Astrocyte (in vitro differentiated cells and primary cell): ENCODE measurements around the gene RAD51B. TPM values are rescaled to one million over a fixed set of nuclear protein-coding genes. Genes with fewer than 3 reads are reported as not detected.

Experiments used
- DNase-seq: peaks from one replicate; pipeline ENCODE4 v3.0.0-alpha.2; 2010; ENCODE audit warnings: low read depth
- FAIRE-seq: peaks from 2 replicates; lab custom pipeline; 2011; peaks lifted over from hg19 to GRCh38; lab: Jason Lieb, UNC
- H2AFZ ChIP-seq: 2 replicates; pipeline ENCODE4 v1.6.0; 2012; ENCODE audit warnings: low read depth, low read length, inconsistent platforms
- H3K27ac ChIP-seq: 2 replicates; pipeline ENCODE4 v1.5.1; 2011; ENCODE audit warnings: low read depth, low read length, inconsistent platforms
- H3K27me3 ChIP-seq: 2 replicates; pipeline ENCODE4 v1.6.0; 2011; ENCODE audit warnings: low read length, inconsistent platforms; ENCODE audit not compliant: insufficient read depth
- H3K36me3 ChIP-seq: 2 replicates; pipeline ENCODE4 v1.5.1; 2011; ENCODE audit warnings: low read length, inconsistent platforms; ENCODE audit not compliant: insufficient read depth
- H3K4me1 ChIP-seq: 2 replicates; pipeline ENCODE4 v1.5.1; 2011; ENCODE audit warnings: low read length, inconsistent platforms; ENCODE audit not compliant: insufficient read depth
- H3K4me2 ChIP-seq: 2 replicates; pipeline ENCODE4 v1.6.0; 2012; ENCODE audit warnings: low read length, inconsistent platforms
- H3K4me3 ChIP-seq: 2 replicates; pipeline ENCODE4 v1.5.1; 2011; ENCODE audit warnings: low read depth, mild to moderate bottlenecking, low read length, inconsistent platforms; ENCODE audit not compliant: insufficient read depth
- H3K79me2 ChIP-seq: 2 replicates; pipeline ENCODE4 v1.6.0; 2012; ENCODE audit warnings: mild to moderate bottlenecking, low read length, inconsistent platforms; ENCODE audit not compliant: insufficient read depth
- H3K9ac ChIP-seq: 2 replicates; pipeline ENCODE4 v1.6.0; 2012; ENCODE audit warnings: mild to moderate bottlenecking, low read length, inconsistent platforms
- H3K9me3 ChIP-seq: 2 replicates; pipeline ENCODE4 v1.5.1; 2012; ENCODE audit warnings: low read depth, mild to moderate bottlenecking, low read length, inconsistent platforms; ENCODE audit not compliant: insufficient read depth
- H4K20me1 ChIP-seq: 2 replicates; pipeline ENCODE4 v1.6.0; 2012; ENCODE audit warnings: low read length, inconsistent platforms; ENCODE audit not compliant: insufficient read depth
- H3K27ac Mint-ChIP-seq: one replicate; pipeline ENCODE4 v1.8.0; 2021; ENCODE audit warnings: mild to moderate bottlenecking, mixed read lengths; ENCODE audit not compliant: unreplicated experiment
- H3K27me3 Mint-ChIP-seq: one replicate; pipeline ENCODE4 v1.8.0; 2021; ENCODE audit warnings: low read depth, mixed read lengths; ENCODE audit not compliant: unreplicated experiment
- H3K36me3 Mint-ChIP-seq: one replicate; pipeline ENCODE4 v1.8.0; 2021; ENCODE audit warnings: low read depth, mixed read lengths; ENCODE audit not compliant: unreplicated experiment
- H3K4me1 Mint-ChIP-seq: one replicate; pipeline ENCODE4 v1.8.0; 2021; ENCODE audit warnings: low read depth, mixed read lengths; ENCODE audit not compliant: unreplicated experiment
- H3K4me3 Mint-ChIP-seq: one replicate; pipeline ENCODE4 v1.8.0; 2021; ENCODE audit warnings: mild to moderate bottlenecking, moderate library complexity, mixed read lengths; ENCODE audit not compliant: unreplicated experiment
- H3K9me3 Mint-ChIP-seq: one replicate; pipeline ENCODE4 v1.8.0; 2021; ENCODE audit warnings: mild to moderate bottlenecking, mixed read lengths; ENCODE audit not compliant: unreplicated experiment
- CTCF ChIP-seq: IDR thresholded peaks from 2 replicates; pipeline ENCODE4 v1.5.1; 2011; ENCODE audit warnings: low read depth, mild to moderate bottlenecking, inconsistent platforms, low read length, moderate library complexity; ENCODE audit not compliant: insufficient read depth
- EZH2 ChIP-seq: IDR thresholded peaks from 2 replicates; pipeline ENCODE4 v1.6.1; 2012; ENCODE audit warnings: mild to moderate bottlenecking, low read length, inconsistent platforms; ENCODE audit not compliant: insufficient read depth
- total RNA-seq: library from RNA; stranded (reverse); gene quantifications from 2 replicates; pipeline ENCODE4 v1.2.1, GENCODE V29; 2021

Gene RAD51B
- total RNA-seq, 1 donor from 2014 or later: 10.8 TPM

- DNase-seq: no peak
- H3K9me3 Mint-ChIP-seq: peaks cover 4% of the 10 kb centered on the region
- peak overlapping the region; percentile 92 for H3K27ac ChIP-seq
- no peaks in the 10 kb centered on the region for H4K20me1 ChIP-seq
- H2AFZ ChIP-seq: no peak overlapping the region
- peaks cover 42% of the 10 kb centered on the region for H3K4me1 ChIP-seq
- no peak overlapping the region for H3K9ac ChIP-seq
- no peaks in the 10 kb centered on the region for H3K9me3 ChIP-seq
- peak overlapping the region; percentile 62 for H3K4me2 ChIP-seq
- H3K27ac Mint-ChIP-seq: no peak overlapping the region
- H3K4me3 Mint-ChIP-seq: no peak overlapping the region
- H3K36me3 ChIP-seq: no peaks in the 10 kb centered on the region
- TF ChIP-seq CTCF (no peak), EZH2 (no peak)
- H3K27me3 ChIP-seq: no peaks in the 10 kb centered on the region
- H3K27me3 Mint-ChIP-seq: no peaks in the 10 kb centered on the region
- H3K79me2 ChIP-seq: no peaks in the 10 kb centered on the region
- no peak for FAIRE-seq
- no peak overlapping the region for H3K4me3 ChIP-seq
- peaks cover 37% of the 10 kb centered on the region for H3K4me1 Mint-ChIP-seq
- H3K36me3 Mint-ChIP-seq: no peaks in the 10 kb centered on the region
Observed at GRCh38 chr14:68693926-68694325, 874.3 kb downstream of the RAD51B start.

GRCh38 chr14:68694516-68695235, 875.1 kb downstream of the RAD51B start:
- DNase-seq (peak; percentile 66), FAIRE-seq (no peak)
- no peak overlapping the region for H2AFZ ChIP-seq
- TF ChIP-seq CTCF (no peak), EZH2 (no peak)
- H3K4me2 ChIP-seq: peak overlapping the region; percentile 62
- peaks cover 38% of the 10 kb centered on the region for H3K4me1 ChIP-seq
- H3K27ac ChIP-seq: peak overlapping the region; percentile 92
- Mint-ChIP-seq H3K27ac (peak overlapping the region; percentile 73), H3K9me3 (peaks cover 4% of the 10 kb centered on the region), H3K4me1 (peaks cover 32% of the 10 kb centered on the region), H3K4me3 (no peak overlapping the region), H3K36me3 (no peaks in the 10 kb centered on the region), H3K27me3 (no peaks in the 10 kb centered on the region)
- no peaks in the 10 kb centered on the region for H3K36me3 ChIP-seq
- H3K9ac ChIP-seq: peak overlapping the region; percentile 65
- H3K27me3 ChIP-seq: no peaks in the 10 kb centered on the region
- no peaks in the 10 kb centered on the region for H3K79me2 ChIP-seq
- no peaks in the 10 kb centered on the region for H4K20me1 ChIP-seq
- no peak overlapping the region for H3K4me3 ChIP-seq
- no peaks in the 10 kb centered on the region for H3K9me3 ChIP-seq

DNA sequence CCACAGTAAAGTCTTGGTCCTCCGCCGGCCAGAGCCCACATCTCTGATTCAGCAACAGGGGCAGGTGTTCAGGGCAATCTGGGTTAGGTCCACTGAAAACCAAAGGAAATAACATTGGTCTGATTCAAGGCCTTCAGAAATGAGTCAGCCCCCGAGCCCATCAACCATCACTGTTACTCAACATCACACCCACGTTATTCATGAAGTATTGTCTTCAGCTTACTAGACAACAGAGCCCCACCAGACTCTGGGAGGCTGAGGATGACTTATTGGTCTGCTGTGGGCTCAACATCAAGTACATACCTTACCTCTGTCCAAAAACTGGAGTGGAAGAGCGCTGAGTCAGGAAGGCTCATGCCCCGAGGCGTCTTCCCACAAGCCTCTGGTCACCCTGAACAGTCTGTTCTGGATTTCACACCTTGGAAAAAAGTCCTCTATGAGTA, 875.8 kb downstream of the RAD51B start:
- Histone ChIP-seq H3K79me2 (no peaks in the 10 kb centered on the region), H3K27me3 (no peaks in the 10 kb centered on the region), H4K20me1 (no peaks in the 10 kb centered on the region), H3K4me1 (peaks cover 33% of the 10 kb centered on the region), H3K36me3 (no peaks in the 10 kb centered on the region), H3K27ac (peak overlapping the region; percentile 92), H3K9ac (peak overlapping the region; percentile 65), H3K9me3 (no peaks in the 10 kb centered on the region), H3K4me2 (peak overlapping the region; percentile 62), H3K4me3 (no peak overlapping the region), H2AFZ (no peak overlapping the region)
- H3K4me3 Mint-ChIP-seq: no peak overlapping the region
- DNase-seq: peak; percentile 100
- no peaks in the 10 kb centered on the region for H3K36me3 Mint-ChIP-seq
- peaks cover 6% of the 10 kb centered on the region for H3K9me3 Mint-ChIP-seq
- TF ChIP-seq EZH2: no peak
- no peak for TF ChIP-seq CTCF
- H3K27me3 Mint-ChIP-seq: no peaks in the 10 kb centered on the region
- H3K4me1 Mint-ChIP-seq: peaks cover 32% of the 10 kb centered on the region
- FAIRE-seq: peak; percentile 100
- H3K27ac Mint-ChIP-seq: peak overlapping the region; percentile 73
